Midbrain (tissue), 1 donor: ENCODE results near the gene SLC22A15.
"Not testable (repeated sequence)": the region's sequence is repeated elsewhere in the genome, so short reads cannot be mapped to it uniquely, and the experiment has no call there.

ENCODE experiments used
- DNase-seq: peaks from one replicate; lab custom pipeline; 2025; lab: John Stamatoyannopoulos, UW

SLC22A15 gene

GRCh38 chr1:116033322-116033721 lies 57.0 kb downstream of the SLC22A15 start:
- DNase-seq: peak; percentile 85

GRCh38 chr1:116036255-116036654 lies 59.9 kb downstream of the SLC22A15 start:
- no peak for DNase-seq

- DNase-seq: no peak
Observed at GRCh38 chr1:116038679-116039078, 62.4 kb downstream of the SLC22A15 start.

GRCh38 chr1:116044071-116044470 lies 67.8 kb downstream of the SLC22A15 start:
- DNase-seq: no peak

GRCh38 chr1:116046933-116047332 lies 70.6 kb downstream of the SLC22A15 start:
- not testable (repeated sequence) for DNase-seq

GRCh38 chr1:116051896-116052295 lies 75.6 kb downstream of the SLC22A15 start:
- DNase-seq: not testable (repeated sequence)

- no peak for DNase-seq
Observed at GRCh38 chr1:116062201-116062600, 85.9 kb downstream of the SLC22A15 start.

GRCh38 chr1:116064616-116065015 lies 88.3 kb downstream of the SLC22A15 start:
- DNase-seq: no peak

GRCh38 chr1:116066868-116067565 lies 90.7 kb downstream of the SLC22A15 start:
- DNase-seq: no peak

GRCh38 chr1:116067566-116067890 lies 91.2 kb downstream of the SLC22A15 start:
- DNase-seq: no peak

GRCh38 chr1:116075575-116075974 lies 99.3 kb downstream of the SLC22A15 start:
- DNase-seq: no peak

GRCh38 chr1:116075990-116076389 lies 99.7 kb downstream of the SLC22A15 start:
- no peak for DNase-seq

GRCh38 chr1:116076831-116077230 lies 100.5 kb downstream of the SLC22A15 start:
- DNase-seq: no peak

- no peak for DNase-seq
Observed at GRCh38 chr1:116078699-116079223, 102.4 kb downstream of the SLC22A15 start.

- DNase-seq: no peak
Observed at GRCh38 chr1:116087628-116088027, 111.3 kb downstream of the SLC22A15 start.

- DNase-seq: no peak
Observed at GRCh38 chr1:116089870-116090269, 113.6 kb downstream of the SLC22A15 start.

GRCh38 chr1:116091083-116091482 lies 114.8 kb downstream of the SLC22A15 start:
- DNase-seq: no peak

GRCh38 chr1:116092752-116093489 lies 116.6 kb downstream of the SLC22A15 start:
- no peak for DNase-seq

GRCh38 chr1:116095027-116095426 lies 118.7 kb downstream of the SLC22A15 start:
- no peak for DNase-seq

- DNase-seq: no peak
Observed at GRCh38 chr1:116096013-116096618, 119.8 kb downstream of the SLC22A15 start.

GRCh38 chr1:116097626-116098025 lies 121.3 kb downstream of the SLC22A15 start:
- DNase-seq: no peak

- DNase-seq: no peak
Observed at GRCh38 chr1:116099379-116099778, 123.1 kb downstream of the SLC22A15 start.

- no peak for DNase-seq
Observed at GRCh38 chr1:116099919-116100318, 123.6 kb downstream of the SLC22A15 start.
